ENCODE measurements around the gene SEZ6L.

SEZ6L gene

DNA sequence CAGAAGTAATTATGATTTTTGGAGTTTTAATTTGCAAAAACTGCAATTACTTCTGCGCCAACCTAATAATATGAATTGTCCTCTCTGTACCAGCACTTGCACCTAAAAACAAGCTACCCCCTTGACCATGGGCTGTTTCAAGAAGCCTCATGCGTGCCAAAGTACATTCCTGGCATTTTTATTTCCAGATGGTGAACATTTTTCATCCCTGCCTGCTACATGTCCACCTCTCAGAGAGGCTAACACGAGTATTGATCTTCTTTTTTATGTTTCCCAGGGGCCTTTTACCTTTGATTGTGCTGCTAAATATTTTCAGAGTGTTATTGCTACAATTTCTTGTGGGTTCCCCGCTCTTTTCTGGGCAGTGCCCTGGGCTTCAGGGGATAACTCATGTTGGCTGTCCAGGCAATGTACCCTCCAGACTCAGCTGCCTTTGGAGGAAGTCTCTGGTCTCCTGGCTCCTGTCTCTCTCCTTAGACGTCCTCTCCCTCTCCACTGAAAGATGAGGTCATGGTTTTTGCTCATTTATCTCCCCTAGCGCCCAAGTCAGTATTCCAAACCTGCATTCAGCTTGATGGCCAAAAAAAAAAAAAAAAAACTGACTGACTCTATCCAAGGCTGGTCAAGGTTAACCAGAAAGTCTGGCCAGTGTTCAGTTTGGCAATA is 173.6 kb downstream of the SEZ6L start:
- DNase-seq: no peak

DNA sequence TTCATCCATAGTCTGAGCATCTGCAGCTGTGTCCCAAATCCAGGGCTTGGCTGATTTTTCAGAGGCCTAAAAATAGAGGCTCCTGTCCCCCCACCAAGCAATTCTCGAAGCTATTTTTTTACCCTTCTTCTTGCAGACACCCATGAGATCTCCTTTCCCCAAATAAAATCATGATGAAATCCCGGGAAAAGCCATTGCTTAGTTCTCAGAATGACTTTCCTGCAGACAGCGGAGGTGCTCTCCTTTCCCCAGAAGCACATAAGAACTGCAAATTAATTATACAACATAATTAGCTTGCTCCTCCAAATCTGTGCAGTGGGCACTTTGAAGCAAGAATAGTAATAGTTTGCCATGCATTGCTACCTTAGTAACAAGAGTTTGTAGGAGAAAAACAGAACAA is 176.2 kb downstream of the SEZ6L start:
- no peak for DNase-seq

DNA sequence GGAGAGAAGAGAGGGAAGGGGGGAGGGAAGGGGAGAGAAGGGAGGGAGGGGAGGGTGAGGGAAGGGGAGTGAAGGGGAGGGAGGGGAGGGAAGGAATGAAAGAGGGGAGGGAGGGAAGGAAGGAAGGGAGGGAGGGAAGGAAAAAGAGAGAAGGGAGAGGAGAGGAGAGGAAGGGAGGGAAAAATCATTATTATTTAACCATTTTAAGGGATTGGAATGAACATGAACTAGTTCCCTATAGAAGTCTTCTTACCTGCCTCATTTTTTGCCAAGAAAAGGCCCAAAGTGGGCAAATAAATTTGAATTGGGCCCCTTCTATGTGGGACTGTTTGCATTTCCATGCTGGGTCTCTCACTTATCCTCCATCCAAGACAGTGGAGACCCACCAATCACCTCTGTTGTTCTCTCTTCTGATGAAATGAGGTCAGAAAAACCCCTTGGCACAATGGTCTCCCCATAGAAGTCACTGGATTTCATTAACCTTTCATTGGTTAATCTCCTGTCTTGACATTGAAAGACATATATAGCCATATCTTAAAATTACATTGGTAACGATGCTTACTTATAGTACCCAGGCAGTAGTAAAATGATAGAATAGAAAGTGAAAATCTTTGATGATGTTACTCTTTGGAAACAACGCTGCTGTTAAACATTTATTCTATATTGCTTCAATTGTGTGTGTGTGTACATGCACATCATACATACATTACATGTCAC is 179.7 kb downstream of the SEZ6L start:
- DNase-seq: no peak

DNA sequence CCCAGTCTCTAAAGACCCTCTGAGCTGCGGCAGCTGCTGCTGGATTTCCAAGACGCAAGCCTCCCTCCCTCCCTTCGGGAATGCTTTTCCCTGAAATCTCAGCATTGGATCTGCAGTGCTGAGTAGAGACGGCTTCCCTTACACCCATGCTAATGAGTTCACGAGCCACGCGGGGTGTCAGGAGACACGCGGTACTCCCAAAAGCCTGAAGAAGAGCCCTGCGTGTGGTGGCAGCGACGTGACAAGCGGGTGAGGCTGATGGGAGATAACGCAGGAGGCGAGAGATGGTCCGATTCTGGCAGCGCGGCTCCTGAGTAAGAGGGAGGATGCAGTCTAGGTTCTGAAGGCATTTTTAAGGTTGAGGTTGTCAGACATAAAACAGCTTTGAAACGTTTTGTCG is 185.4 kb downstream of the SEZ6L start:
- DNase-seq: no peak

DNA sequence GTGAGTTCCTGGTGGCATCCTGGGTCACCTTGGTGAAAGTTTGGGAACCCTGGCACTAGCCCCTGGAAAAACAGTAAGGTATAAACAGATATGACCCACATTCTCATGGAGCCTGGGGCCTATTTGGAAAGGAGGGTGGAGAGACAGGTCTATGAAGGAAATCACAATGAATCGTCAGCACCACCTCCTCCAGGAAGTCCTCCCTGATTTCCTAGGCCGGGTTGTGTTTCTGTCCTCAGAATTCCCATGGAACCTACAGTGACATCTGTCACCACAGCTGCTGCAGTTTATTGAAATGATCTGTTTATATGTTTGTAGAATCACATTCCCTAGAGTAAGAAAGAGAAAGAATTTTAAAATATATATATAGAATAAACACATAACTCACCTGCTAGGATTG is 188.0 kb downstream of the SEZ6L start:
- DNase-seq: no peak

DNA sequence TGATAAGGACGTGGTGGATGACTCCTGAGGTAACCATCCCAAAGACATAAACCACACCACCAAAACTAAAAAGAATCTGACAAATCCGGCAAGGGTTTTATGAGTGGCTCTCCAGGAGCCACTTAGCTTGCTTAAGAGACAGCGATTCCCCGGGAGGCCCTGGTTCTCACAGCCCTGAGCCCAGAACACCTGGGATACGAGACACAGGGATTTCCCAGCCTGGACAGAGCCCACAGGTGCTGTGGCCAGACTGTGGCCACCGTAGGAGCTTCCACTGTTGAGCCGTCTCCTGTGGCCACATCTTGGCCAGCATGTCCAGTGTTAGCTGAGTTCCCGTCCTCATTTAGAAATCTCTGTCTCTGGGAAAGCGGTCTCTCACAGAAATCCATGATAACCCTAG is 188.6 kb downstream of the SEZ6L start:
- DNase-seq: no peak

DNA sequence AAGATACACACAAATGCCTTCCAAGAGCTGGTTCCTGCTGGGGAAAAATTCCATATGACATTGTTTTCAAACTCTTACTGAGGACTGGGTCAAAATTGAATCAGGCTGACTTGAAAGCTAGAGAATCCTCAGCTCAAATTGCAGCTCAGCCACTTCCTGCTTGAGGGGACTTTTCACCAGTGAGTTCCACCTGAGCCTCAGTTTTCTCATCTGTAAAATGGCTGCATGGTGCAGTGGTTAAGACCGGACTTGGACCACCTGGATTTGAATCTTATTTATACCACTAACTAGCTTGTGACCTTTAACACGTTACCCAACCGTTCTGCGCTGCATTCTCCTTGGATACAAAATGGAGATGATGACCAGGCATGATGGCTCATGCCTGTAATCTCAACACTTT is 189.9 kb downstream of the SEZ6L start:
- DNase-seq: no peak

DNA sequence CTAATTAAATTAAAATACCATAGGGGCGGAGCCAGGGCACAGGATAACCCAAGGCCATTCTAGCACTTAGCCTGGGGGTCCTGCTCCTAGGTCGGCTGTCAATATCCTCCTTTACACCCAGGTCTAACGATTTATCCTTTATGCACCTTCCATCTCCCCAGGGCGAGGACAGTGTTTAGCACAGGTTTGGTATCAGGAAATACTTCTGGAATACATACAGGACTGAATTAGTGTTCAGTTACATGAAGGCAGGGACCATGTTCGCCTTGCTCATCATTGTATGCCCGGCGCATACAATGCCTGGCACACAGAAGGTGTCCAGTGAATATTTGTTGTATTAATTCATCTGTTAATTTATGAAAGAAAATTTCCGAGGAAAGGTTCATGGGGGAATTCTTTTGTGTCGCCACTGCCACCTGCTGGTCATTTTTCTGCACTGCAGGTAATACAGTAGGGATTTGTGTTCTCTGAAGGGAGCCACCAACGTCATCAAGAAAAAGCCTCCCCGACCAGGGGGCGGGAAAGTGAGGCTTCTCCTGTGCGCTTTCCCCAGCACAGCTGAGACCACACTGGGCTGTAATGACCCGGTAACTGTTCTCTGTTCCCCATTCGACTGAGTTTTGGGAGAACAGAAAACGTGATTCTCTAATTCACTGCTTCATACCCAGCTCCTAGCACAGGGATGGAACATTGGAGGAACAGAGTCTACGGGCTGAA is 191.1 kb downstream of the SEZ6L start:
- DNase-seq: peak; percentile 46 to 54

DNA sequence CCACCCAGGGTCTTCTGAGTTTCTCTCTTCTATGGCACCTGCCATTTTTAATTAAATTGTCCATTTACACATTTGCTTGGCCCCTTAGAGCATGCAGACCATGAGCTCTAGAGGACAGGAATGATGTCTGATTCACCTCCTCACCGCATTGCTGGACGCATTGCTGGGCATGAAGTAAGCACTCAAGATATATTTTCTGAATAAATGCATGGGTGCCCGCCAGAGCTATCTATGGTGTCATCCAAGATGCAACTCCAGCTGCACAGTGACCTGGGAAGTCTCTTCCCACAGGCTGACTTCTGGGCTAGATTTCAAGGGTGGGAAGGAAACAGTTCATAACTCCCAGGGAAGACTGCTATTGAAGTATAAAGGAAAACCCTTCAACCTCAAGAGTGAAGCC is 193.2 kb downstream of the SEZ6L start:
- DNase-seq: no peak

DNA sequence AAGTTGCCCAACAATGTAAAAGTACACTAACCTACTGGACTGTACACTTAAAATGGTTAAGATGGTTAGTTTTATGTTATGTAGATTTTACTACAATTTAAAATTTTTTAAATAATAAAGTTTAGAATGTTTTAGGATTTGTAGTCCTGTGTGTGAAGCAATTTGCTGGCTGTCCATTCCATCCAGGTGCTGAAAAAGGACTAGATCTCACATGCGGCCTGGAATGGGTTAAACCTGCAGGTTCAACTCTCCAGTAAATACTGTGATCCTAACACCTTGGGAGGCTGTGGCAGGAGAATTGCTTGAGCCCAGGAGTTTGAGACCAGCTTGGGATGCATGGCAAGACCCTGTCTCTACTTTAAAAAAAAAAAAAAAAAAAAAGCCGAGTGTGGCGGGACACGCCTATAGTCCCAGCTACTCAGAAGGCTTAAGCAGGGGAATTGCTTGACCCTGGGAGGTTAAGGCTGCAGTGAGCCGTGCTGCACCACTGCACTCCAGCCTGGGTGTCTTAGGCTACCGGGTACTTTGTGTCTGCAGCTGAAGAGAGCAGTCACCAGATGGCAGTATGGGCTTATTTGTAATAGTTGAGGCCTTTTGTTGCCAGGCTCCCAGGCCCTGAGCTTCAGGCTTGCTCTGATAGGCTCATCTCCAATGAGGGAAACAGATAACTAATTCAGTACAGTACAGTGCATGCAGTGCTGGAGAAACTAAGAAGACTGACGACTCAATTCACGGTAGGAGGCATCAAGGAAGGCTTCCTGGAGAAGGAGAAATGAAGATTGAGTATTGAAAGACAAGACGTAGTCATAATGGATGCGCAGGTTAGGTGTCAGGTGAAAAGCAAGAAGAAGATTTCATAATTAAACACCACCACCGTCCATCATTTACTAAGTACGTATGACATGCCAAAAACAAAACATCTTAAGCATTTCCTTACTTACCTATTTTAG is 195.1 kb downstream of the SEZ6L start:
- peak; percentile 31 to 32 for DNase-seq

DNA sequence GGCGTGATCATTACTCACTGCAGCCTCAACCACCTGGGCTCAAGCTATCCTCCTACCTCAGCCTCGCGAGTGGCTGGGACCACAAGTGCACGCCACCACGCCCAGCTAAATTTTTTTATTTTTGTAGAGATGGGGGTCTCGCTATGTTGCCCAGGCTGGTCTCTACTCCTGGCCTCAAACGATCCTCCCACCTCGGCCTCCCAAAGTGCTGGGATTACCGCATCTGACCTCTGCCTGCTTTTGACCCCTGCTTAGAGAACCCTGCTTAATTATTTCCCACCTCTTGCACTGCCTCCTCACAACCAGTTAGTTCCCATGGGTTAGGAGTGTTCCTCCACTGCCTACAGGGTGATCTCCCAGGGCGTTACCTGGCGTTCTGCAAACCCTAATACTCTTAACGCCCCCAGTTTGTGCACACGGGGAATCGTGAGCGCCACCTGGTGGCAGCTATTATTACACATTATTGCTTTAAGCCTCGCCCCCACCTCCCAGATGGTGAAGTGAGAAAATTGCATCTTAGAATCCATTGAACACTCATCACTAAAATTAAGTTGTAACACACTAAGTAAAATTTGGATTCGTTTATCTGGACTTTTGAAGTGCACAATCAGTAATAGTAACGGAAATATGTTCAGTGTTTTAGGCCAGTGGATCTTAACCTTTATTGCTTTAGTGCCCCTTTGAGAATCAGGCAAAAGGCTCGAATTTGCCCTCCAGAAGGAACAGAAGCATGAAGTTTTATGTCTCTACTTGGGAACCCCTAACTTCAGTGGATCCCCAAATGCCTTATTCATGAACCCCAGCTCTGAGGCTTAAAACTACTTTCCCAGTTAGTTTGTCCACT is 198.4 kb downstream of the SEZ6L start:
- peak; percentile 29 to 51 for DNase-seq

DNA sequence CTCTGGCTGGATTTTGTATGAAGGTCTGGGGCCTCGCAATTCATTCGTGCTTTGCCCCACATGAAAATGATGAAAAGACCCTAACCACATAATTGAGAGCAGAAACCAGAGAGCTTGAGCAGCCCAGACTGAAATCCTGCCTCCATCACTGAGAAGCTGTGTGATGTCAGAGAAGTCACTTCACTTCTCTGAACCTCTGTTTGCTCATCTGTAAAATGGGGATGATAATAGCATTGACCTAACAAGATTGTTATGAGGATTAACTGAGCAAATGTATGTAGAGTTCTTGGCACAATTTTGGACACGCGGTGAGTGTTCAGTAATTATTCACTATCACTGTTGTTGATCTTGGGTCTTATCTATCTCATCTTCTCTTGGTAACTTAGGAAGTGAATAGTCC is 203.6 kb downstream of the SEZ6L start:
- no peak for DNase-seq

DNA sequence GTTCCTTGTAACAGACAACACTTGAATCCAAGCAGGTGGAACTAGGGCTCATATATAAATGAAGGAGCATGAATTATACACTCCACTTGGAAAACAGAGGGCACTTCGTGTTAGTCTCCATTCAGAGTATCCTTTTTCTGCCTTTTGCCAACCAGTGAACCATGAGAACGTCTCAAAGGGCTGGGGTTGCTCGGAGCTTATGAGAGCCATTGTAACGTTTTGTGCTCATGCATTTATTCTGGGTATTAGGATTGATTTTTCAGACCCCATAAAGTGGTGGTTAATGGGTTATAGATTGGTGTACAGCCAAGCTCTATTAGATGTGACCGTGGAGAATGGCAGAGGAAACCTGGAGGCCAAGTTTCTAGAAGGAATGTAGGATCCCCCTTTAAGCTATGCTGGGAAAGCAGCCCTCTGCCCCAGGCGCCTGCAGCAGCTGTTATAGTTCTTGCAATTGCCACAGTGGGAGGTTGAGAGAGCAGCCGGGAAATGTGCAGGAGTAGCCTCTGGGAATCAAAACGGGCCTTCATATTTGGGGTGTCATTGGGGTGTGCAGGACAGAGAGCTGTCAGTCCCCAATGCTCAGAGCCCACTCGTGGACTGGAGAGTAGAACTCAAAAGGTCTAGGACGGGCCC is 205.2 kb downstream of the SEZ6L start:
- no peak for DNase-seq

DNA sequence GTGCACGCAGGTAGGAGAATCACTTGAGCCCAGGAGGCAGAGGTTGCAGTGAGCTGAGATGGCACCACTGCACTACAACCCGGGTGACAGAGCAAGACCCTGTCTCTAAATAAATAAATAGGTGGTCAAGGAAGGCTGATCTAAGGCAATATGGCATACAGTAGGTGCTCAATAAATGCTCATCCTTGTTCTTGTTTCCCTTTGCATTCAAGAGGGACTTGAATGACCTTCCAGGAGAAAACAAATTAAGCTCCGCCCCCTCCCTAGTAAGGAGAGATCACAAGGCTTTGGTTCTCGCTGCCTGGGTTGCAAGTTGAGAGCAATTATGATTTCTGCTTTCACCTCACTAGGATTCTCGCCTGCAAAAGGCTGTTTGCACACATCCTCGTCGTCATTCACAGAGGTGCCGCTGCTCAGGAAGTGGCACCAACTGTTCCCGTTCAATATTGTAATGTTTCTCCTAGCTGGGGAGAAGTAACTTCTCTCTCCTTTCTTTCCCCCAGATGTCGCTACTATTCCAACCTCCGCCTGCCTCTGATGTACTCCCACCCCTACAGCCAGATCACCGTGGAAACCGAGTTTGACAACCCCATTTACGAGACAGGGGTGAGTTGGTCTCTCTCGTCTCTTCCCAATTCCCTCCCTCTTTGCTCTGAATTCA is 208.0 kb downstream of the SEZ6L start:
- no peak for DNase-seq

DNA sequence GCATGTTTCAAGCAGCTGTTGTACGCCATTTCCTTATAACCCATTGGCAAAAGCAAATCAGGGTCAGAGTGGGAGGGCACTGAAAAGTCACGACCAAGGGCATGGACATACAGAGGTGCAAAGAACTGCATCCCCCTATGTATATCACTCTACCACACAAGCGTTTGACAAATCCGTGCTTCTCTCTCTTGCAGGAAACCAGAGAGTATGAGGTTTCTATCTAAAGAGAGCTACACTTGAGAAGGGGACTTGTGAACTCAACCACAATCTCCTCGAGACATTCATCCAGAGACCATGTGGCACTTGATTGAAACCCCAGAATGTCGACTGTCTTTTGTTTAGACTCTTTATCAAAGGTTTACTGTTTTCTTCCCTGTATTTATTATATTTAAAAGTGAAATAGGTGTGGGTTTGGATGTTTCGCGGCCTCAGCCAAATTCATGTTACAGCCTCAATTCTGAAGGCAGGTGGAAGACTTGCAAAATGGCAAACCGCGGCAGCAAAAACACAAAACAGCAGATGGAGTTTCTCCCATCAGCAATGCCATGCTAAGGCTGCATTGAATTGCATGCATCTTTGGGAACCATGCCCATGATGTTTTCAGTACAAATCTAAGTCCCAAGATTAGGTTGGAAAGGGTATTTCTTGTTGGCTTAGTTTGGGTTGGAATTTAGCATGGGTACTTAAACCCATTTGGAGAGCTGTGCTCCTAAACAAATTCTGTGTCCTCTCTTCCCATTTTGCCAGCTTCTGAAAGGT is 211.0 kb downstream of the SEZ6L start:
- DNase-seq: no peak

DNA sequence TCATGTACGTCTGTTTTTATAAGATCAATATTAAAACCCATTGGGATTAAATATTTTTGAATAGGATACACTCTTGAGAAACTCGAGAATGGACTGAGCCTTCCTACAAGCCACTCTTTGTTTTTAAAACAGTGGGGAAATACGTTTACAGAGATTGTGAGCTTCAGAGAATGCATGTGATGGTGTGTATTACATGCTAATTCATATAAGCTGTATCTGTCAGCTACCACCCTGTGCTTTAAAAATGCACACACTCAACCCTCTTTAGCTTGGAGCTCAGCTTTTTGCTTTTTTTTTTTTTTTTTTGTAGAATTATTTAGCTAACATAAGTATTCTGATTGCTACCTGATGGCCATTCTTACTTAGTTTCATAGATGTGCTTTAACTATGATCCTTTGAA is 213.5 kb downstream of the SEZ6L start:
- DNase-seq: no peak

DNA sequence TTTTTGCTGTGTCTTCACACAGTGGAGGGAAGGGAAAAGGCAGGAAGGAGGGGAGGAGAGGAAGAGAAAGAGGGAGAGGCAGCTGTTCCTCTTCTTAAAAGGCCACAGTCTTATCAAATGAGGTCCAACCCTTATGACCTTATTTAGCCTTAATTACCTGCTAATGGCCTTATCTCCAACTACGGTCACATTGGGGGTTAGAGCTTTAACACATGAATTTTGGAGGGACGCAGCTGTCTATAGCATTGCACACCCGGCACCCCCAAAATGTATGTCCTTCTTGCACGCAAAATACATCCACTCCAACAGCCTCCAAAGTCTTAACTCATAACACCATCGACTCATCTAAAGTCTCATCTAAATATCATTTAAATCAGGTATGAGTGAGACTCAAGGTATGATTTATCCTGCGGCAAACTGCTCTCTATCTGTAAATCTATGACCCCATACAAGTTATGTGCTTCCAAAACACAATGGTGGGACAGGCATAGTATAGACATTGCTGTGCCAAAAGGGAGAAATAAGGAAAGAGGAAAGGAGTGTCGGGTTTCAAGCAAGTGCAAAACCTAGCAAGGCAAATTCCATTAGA is 214.8 kb downstream of the SEZ6L start:
- no peak for DNase-seq

DNA sequence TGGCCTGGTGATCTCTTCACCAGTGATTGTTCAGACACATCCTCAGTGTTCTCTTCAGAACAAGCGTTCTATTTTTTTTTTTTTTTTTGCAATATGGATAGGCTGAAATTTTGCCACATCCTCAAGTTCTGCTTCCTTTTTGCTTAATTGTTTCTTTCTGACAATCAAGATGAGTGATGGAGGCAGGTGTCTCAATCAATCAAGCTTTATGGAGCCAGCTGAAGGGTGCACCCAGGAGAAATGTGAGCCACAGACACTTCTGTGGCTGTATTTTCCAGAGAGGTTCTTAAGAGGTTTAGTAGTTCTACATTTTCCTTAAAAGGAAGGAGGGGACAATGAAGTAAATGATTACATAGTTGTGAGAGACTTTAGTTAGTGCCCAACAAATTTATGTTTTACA is 215.9 kb downstream of the SEZ6L start:
- no peak for DNase-seq

DNA sequence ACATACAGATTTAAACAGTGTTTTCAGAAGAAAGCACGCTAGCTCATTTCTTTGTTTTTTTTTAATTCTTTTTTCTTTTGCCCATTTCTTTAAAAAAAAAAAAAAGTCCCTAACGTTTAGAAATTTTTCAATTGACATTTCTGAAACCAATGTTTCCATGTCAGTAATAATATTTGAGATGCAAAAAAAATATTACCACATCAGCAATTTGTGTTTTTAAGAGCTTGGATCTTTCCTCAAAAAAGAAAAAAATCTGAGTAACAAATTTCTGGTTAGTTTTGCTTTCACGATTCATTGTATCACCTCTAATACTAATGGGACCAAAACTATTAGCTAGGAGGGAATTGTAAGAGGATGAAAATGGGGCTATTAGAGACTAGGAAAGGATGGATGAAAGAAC is 219.9 kb downstream of the SEZ6L start:
- no peak for DNase-seq

DNA sequence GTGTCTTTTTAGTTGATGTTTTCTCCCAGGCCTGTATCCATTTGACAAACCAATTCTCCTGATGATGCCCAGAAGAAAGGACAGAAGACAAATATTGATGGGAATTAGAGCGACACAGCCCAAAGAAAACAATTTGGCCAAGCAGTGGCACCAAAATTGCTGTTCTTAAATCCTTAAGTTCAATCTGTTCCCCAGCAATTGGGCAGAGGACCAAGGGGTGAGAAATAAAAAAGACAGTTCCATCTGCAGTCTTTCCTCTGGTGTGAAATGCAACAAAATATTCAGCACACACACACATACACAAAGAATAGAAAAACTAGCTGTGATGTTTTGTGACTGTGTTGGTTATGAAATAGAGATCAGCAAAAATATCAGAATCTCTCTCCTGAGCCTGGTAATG is 221.8 kb downstream of the SEZ6L start:
- DNase-seq: no peak
